Measurements from ENCODE around the gene AGAP5. TPM values are rescaled to one million over a fixed set of nuclear protein-coding genes. Genes with fewer than 3 reads are reported as not detected.
A peak's percentile ranks its signal among the peaks of the same experiment; 100 is the strongest.

Gene AGAP5
- total and polyA plus RNA-seq, 2 of the 13 experiments (the other 11 are each of a cell fraction or from before 2014, with no cell fraction given): 5.3 to 7.9 TPM

DNA sequence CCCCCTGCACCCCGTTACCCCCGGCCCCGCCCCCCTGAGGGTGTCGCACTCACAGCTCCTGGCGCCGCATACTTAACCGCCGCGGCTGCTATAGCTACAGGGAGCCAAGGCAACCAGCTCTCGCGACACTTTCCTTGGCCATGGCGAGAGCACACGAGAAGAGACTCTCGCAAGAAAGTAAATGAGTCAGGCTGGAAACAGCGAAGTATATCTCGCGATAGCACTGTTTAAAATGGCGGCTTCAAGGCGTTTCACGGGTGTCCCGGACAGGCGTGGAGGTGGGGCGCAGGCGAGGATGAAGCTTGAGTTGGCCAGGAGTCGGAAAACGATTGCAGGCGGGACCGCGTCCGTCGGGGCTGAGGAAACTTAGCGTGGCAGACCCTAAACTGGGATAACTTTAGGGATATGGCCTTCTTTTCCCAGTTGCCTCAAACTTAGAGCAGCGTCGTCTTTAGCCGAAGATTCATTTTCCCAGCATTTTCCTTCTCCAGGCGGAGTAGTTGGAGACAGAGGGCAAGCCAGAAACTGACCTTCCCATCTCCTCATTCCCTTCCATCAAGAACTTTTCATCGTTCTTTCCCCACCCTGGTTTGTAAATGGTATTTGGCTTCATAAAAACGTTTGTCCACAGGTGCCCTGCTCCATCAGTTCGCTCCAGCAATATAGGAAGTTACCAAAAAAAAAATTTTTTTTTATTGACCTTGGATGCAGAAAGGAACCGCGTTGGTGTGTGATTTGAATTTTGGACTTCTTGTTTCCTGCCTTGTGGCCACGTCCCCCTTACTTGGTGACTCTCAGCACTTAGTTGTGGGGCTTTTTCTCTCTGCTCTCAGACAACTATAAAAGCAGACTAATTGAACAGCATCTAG is 71.8 kb downstream of the AGAP5 start (continued):
- TF ChIP-seq, protein P1, sequence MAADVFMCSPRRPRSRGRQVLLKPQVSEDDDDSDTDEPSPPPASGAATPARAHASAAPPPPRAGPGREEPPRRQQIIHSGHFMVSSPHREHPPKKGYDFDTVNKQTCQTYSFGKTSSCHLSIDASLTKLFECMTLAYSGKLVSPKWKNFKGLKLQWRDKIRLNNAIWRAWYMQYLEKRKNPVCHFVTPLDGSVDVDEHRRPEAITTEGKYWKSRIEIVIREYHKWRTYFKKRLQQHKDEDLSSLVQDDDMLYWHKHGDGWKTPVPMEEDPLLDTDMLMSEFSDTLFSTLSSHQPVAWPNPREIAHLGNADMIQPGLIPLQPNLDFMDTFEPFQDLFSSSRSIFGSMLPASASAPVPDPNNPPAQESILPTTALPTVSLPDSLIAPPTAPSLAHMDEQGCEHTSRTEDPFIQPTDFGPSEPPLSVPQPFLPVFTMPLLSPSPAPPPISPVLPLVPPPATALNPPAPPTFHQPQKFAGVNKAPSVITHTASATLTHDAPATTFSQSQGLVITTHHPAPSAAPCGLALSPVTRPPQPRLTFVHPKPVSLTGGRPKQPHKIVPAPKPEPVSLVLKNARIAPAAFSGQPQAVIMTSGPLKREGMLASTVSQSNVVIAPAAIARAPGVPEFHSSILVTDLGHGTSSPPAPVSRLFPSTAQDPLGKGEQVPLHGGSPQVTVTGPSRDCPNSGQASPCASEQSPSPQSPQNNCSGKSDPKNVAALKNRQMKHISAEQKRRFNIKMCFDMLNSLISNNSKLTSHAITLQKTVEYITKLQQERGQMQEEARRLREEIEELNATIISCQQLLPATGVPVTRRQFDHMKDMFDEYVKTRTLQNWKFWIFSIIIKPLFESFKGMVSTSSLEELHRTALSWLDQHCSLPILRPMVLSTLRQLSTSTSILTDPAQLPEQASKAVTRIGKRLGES (CRISPR knock-in tag; IDR thresholded peaks at IDR 0.05; ENCODE audit: borderline replicate concordance): no peak
- TF ChIP-seq ZNF225 (CRISPR knock-in tag; IDR thresholded peaks at IDR 0.05) (no peak), HHEX (CRISPR knock-in tag; IDR thresholded peaks at IDR 0.05) (no peak), BHLHE40 (IDR thresholded peaks at IDR 0.05; ENCODE audit: low read length) (no peak), ZNF383 (CRISPR knock-in tag; IDR thresholded peaks at IDR 0.05; ENCODE audit: borderline replicate concordance) (no peak), ZNF224 (CRISPR knock-in tag; IDR thresholded peaks at IDR 0.05) (0 out of 2 replicates have a peak, but pooled peaks have one; percentile 27), ZMYM4 (CRISPR knock-in tag; IDR thresholded peaks at IDR 0.05) (peak; percentile 86), THAP11 (CRISPR knock-in tag; IDR thresholded peaks at IDR 0.05) (peak; percentile 88), ZNF776 (CRISPR knock-in tag; IDR thresholded peaks at IDR 0.05) (no peak), CCAR2 (optimal IDR thresholded peaks at IDR 0.05; ENCODE audit: low read depth, low read length) (no peak), PAF1 (CRISPR knock-in tag; IDR thresholded peaks at IDR 0.05) (no peak), CREM (IDR thresholded peaks at IDR 0.05) (peak; percentile 34; the same call in 1 of the 2 replicates), CREM (CRISPR knock-in tag; IDR thresholded peaks at IDR 0.05) (no peak), ZNF547 (CRISPR knock-in tag; IDR thresholded peaks at IDR 0.05) (no peak), SOX6 (IDR thresholded peaks at IDR 0.05) (no peak), SOX6 (CRISPR knock-in tag; IDR thresholded peaks at IDR 0.05) (no peak), STAG1 (CRISPR knock-in tag; IDR thresholded peaks at IDR 0.05) (no peak), HNRNPK (IDR thresholded peaks at IDR 0.05; ENCODE audit: low read depth, low read length, poor library complexity, severe bottlenecking) (no peak), ARID2 (CRISPR knock-in tag; IDR thresholded peaks at IDR 0.05; ENCODE audit: borderline replicate concordance) (no peak), BORCS8-MEF2B (CRISPR knock-in tag; IDR thresholded peaks at IDR 0.05) (peak; percentile 77), KDM4B (CRISPR knock-in tag; IDR thresholded peaks at IDR 0.05) (peak; percentile 54; the same call in 1 of the 2 replicates)
- TF ChIP-seq, protein P2, sequence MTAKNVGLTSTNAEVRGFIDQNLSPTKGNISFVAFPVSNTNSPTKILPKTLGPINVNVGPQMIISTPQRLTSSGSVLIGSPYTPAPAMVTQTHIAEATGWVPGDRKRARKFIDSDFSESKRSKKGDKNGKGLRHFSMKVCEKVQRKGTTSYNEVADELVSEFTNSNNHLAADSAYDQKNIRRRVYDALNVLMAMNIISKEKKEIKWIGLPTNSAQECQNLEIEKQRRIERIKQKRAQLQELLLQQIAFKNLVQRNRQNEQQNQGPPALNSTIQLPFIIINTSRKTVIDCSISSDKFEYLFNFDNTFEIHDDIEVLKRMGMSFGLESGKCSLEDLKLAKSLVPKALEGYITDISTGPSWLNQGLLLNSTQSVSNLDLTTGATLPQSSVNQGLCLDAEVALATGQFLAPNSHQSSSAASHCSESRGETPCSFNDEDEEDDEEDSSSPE (CRISPR knock-in tag; IDR thresholded peaks at IDR 0.05): no peak
- TF ChIP-seq, protein P3, sequence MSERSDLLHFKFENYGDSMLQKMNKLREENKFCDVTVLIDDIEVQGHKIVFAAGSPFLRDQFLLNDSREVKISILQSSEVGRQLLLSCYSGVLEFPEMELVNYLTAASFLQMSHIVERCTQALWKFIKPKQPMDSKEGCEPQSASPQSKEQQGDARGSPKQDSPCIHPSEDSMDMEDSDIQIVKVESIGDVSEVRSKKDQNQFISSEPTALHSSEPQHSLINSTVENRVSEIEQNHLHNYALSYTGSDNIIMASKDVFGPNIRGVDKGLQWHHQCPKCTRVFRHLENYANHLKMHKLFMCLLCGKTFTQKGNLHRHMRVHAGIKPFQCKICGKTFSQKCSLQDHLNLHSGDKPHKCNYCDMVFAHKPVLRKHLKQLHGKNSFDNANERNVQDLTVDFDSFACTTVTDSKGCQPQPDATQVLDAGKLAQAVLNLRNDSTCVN (CRISPR knock-in tag; IDR thresholded peaks at IDR 0.05; ENCODE audit: borderline replicate concordance): no peak
- TF ChIP-seq, protein P4, sequence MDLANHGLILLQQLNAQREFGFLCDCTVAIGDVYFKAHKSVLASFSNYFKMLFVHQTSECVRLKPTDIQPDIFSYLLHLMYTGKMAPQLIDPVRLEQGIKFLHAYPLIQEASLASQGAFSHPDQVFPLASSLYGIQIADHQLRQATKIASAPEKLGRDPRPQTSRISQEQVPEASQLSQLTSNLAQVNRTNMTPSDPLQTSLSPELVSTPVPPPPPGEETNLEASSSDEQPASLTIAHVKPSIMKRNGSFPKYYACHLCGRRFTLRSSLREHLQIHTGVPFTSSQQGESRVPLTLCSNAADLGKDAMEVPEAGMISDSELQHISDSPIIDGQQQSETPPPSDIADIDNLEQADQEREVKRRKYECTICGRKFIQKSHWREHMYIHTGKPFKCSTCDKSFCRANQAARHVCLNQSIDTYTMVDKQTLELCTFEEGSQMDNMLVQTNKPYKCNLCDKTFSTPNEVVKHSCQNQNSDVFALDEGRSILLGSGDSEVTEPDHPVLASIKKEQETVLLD (CRISPR knock-in tag; IDR thresholded peaks at IDR 0.05; ENCODE audit: low read depth): 0 out of 2 replicates have a peak, but pooled peaks have one; percentile 30

Measured in HepG2 (cell line).